Left lung (tissue), 10 donors: Measurements from ENCODE around the gene FANCG. TPM values are rescaled to one million over a fixed set of nuclear protein-coding genes. Genes with fewer than 3 reads are reported as not detected.

Source experiments
- ATAC-seq: fragments of 200-7000 bp; cut with Tn5 transposase; one replicate; pipeline ENCODE4 v1.9.1; 2020; ENCODE audit warnings: moderate library complexity
- DNase-seq, 4 donors: peaks; one replicate each; pipeline ENCODE4 v3.0.0-alpha.2; 2013 to 2020
- H3K27ac ChIP-seq, 2 donors: fragments of 200-600 bp; sonication (generic) in 1 of 2; one replicate each; pipeline versions ENCODE4 v1.5.0 to v1.8.0; 2020 to 2021
- H3K27me3 ChIP-seq, 2 donors: fragments of 200-600 bp; sonication (generic) in 1 of 2; one replicate each; pipeline versions ENCODE4 v1.5.0 to v1.8.0; 2020 to 2021
- H3K36me3 ChIP-seq, 2 donors: fragments of 200-600 bp; sonication (generic) in 1 of 2; one replicate each; pipeline versions ENCODE4 v1.5.0 to v1.8.0; 2020 to 2021
- H3K4me1 ChIP-seq, 2 donors: fragments of 200-600 bp; one replicate each; pipeline ENCODE4 v1.8.0; 2021
- H3K4me3 ChIP-seq, 2 donors: fragments of 200-600 bp; sonication (generic) in 1 of 2; one replicate each; pipeline versions ENCODE4 v1.5.0 to v1.8.0; 2020 to 2021; ENCODE audit warnings: mild to moderate bottlenecking in 1 of 2
- H3K9me3 ChIP-seq, 2 donors: fragments of 200-600 bp; sonication (generic) in 1 of 2; one replicate each; pipeline versions ENCODE4 v1.5.0 to v1.8.0; 2020 to 2021
- CTCF ChIP-seq, 2 donors: fragments of 200-600 bp; sonication (generic) in 1 of 2; IDR thresholded peaks; one replicate each; pipeline versions ENCODE4 v1.5.0 to v1.8.0; 2021; ENCODE audit warnings: antibody characterized with exemption in 2 of 2
- intact Hi-C, 2 donors: fragments of 100-400 bp; cut with DNase I; formaldehyde crosslinking; loops; one replicate each; pipeline versions ENCODE4 v1.11.2 to v1.14.2; 2022
- polyA plus RNA-seq, 6 donors: library from polyadenylated mRNA; unstranded; fragments of 120-200 nt; gene quantifications; one replicate each; pipeline ENCODE4 v1.2.1, GENCODE V29; 2013; ENCODE audit not compliant: insufficient read length in 6 of 6
- total RNA-seq, 2 donors: library from RNA; stranded (reverse); fragmentation: NEBNext Ultra II Directional; extraction: Animal tissue kit (Norgen Biotek cat#: 25700); gene quantifications; one replicate each; pipeline ENCODE4 v1.2.1, GENCODE V29; 2021
- donor health status: DM: no; HTN: yes; CAD: no.
- donor health status: DM: no; HTN: no; CAD: no.

Gene FANCG
- total and polyA plus RNA-seq, 8 donors, result 18.7 to 59.0 (median 47.8) TPM

DNA sequence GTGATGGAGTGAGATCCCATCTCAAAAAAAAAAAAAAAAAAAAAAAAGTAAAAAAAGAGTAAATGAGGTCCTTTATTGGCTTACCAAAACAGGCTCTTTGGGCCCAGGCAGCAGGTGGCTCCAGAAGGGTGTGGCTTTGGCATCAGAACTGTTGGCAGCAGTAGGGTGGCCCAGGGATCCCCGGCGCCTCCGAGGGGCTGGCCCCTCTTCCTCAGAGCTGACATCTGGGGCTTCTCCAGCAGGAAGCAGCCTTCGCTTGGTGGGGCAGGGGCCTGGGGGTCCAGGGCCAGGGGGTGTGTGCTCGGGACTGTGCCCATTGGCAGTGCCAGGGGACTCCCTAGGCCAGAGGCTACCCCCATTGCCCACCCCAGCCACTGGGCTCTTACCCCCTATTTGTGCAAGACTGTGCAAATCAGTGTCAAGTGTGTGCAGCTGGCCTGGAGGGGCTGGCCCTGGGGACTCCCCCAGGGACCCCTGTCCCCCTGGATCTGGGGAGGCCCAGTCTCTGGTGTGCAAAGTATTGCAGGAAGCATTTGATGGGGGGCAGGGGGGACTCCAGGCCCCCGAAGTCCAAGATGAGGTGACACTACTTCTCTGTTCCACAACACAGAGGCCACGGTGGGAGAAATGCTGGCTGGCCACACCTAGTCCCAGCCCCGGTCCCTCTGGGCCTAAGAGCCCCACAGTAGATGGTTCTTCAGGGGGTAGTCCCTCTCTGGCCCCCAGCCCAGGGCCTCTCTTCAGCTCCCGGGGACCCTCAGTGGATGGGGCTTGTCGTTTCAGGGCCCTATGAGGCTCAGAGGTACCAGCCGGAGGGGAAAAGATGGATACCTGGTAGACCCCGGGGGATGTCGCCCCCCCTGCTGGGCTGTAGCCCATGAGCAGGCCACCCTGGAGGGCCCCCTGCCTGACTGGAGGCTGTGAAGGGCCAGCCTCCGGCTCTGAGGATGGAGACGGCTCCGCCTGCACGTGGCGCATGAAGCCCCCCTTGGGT is 27.9 kb upstream of the FANCG start:
- DNase-seq, result no peak
- intact Hi-C loops, result no loop called here
- Histone ChIP-seq H3K27me3 (no peaks in the 10 kb centered on the region), H3K4me1 (peaks cover 19 to 50% of the 10 kb centered on the region in 2 donors), H3K27ac (no peak overlapping the region), H3K4me3 (no peak overlapping the region), H3K9me3 (no peaks in the 10 kb centered on the region), H3K36me3 (peaks cover 0 to 52% of the 10 kb centered on the region in 2 donors)
- ATAC-seq, result no peak
- no peak for TF ChIP-seq CTCF (IDR thresholded peaks at IDR 0.05)

DNA sequence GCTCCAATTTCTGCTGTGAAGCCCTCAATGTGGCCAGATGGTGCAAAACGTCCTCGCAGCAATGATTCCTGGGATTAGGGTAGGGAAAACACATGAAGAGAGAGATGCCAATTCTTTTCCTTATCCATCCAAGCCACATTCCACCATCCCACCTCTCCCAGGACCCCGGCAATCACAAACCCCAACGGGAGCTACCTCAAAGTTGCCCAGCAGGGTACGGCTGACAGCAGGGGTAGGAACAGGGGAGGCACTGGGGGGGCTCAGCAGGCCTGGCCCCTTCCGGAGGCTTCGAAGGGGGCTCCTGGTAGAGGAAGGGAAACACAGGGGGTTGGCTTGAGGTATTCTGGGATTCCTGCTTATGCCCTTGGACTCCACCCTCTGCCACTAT is 26.6 kb upstream of the FANCG start:
- DNase-seq (no peak), ATAC-seq (no peak)
- TF ChIP-seq CTCF (IDR thresholded peaks at IDR 0.05), result no peak
- Histone ChIP-seq H3K36me3 (peaks cover 0 to 56% of the 10 kb centered on the region in 2 donors), H3K4me1 (peaks cover 17 to 52% of the 10 kb centered on the region in 2 donors), H3K27ac (no peak overlapping the region), H3K9me3 (no peaks in the 10 kb centered on the region), H3K27me3 (no peaks in the 10 kb centered on the region), H3K4me3 (no peak overlapping the region)
- intact Hi-C loops, result no loop called here

- H3K9me3 ChIP-seq, result no peaks in the 10 kb centered on the region
- H3K36me3 ChIP-seq, result peaks cover 0 to 62% of the 10 kb centered on the region in 2 donors
- ATAC-seq, result no peak
- no peaks in the 10 kb centered on the region for H3K27me3 ChIP-seq
- intact Hi-C loops, result no loop called here
- no peak overlapping the region for H3K27ac ChIP-seq
- H3K4me1 ChIP-seq, result peaks cover 14 to 53% of the 10 kb centered on the region in 2 donors
- H3K4me3 ChIP-seq, result no peak overlapping the region
- no peak for TF ChIP-seq CTCF (IDR thresholded peaks at IDR 0.05)
- no peak for DNase-seq
These were observed 26.0 kb upstream of the FANCG start for GRCh38 chr9:35105571-35106342.

DNA sequence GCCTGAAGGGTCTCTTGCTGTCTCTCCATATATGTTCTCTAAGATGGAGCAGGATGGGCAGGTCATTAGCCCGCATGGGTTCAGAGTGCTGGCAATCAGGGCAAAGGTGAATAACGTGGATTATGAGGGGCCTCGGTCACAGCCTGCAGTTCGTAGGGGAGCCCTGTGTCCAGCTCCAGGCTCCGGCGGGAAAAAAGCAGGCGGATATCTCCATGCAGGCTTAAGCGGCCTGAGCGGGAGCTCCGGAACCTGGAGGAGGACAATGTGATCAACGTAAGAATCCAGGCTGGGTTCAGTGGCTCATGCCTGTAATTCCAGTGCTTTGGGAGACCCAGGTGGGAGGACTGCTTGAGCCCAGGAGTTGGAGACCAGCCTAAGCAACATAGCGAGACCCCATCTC is 25.4 kb upstream of the FANCG start:
- intact Hi-C loops, result no loop called here
- TF ChIP-seq CTCF (IDR thresholded peaks at IDR 0.05), result no peak
- H3K27ac ChIP-seq, result no peak overlapping the region
- peaks cover 0 to 69% of the 10 kb centered on the region in 2 donors for H3K36me3 ChIP-seq
- no peaks in the 10 kb centered on the region for H3K9me3 ChIP-seq
- H3K27me3 ChIP-seq, result no peaks in the 10 kb centered on the region
- H3K4me1 ChIP-seq, result peaks cover 8 to 47% of the 10 kb centered on the region in 2 donors
- DNase-seq (no peak), ATAC-seq (no peak)
- H3K4me3 ChIP-seq, result no peak overlapping the region

- Histone ChIP-seq H3K27ac (peak overlapping the region in 1 of 2 donors; percentile 91), H3K36me3 (peaks cover 0 to 74% of the 10 kb centered on the region in 2 donors), H3K4me1 (peaks cover 6 to 42% of the 10 kb centered on the region in 2 donors), H3K4me3 (no peak overlapping the region), H3K27me3 (no peaks in the 10 kb centered on the region), H3K9me3 (no peaks in the 10 kb centered on the region)
- no peak for DNase-seq
- intact Hi-C loops, result no loop called here
- ATAC-seq, result no peak
- TF ChIP-seq CTCF (IDR thresholded peaks at IDR 0.05), result no peak
These were observed 24.8 kb upstream of the FANCG start for GRCh38 chr9:35104586-35104985.
